KBM-7 (cell line): ENCODE data around the gene CSTPP1.
"Not testable (repeated sequence)": the region's sequence is repeated elsewhere in the genome, so short reads cannot be mapped to it uniquely, and the experiment has no call there.

Experiments
- DNase-seq: peaks from one replicate; pipeline ENCODE4 v3.0.0-alpha.2; 2015
- in situ Hi-C: fragments of 300-500 bp; cut with MboI; formaldehyde crosslinking; loops from 2 replicates; pipeline ENCODE4 v1.14.3; 2020; ENCODE audit warnings: low sequenced_read_pairs, low pct_unique_long_range_greater_than_20kb, mixed read lengths

CSTPP1 gene

GRCh38 chr11:47109051-47109726 is 172.6 kb downstream of the CSTPP1 start:
- in situ Hi-C loops = no loop called here
- no peak for DNase-seq

GRCh38 chr11:47109727-47110246 is 173.2 kb downstream of the CSTPP1 start:
- DNase-seq = no peak
- in situ Hi-C loops = no loop called here

GRCh38 chr11:47111318-47111804 is 174.8 kb downstream of the CSTPP1 start:
- no peak for DNase-seq
- in situ Hi-C loops = no loop called here

GRCh38 chr11:47112941-47113340 is 176.4 kb downstream of the CSTPP1 start:
- in situ Hi-C loops, DNase-seq: not testable (repeated sequence)

- DNase-seq, in situ Hi-C loops: not testable (repeated sequence)
These were observed 182.6 kb downstream of the CSTPP1 start for GRCh38 chr11:47118958-47119688.

GRCh38 chr11:47121056-47121455 is 184.5 kb downstream of the CSTPP1 start:
- DNase-seq = no peak
- in situ Hi-C loops = no loop called here

GRCh38 chr11:47121731-47122130 is 185.2 kb downstream of the CSTPP1 start:
- no peak for DNase-seq
- in situ Hi-C loops = no loop called here

GRCh38 chr11:47123094-47123493 is 186.5 kb downstream of the CSTPP1 start:
- in situ Hi-C loops = no loop called here
- no peak for DNase-seq

- in situ Hi-C loops = no loop called here
- no peak for DNase-seq
These were observed 188.1 kb downstream of the CSTPP1 start for GRCh38 chr11:47124675-47125074.

- in situ Hi-C loops = no loop called here
- DNase-seq = no peak
These were observed 188.5 kb downstream of the CSTPP1 start for GRCh38 chr11:47125083-47125482.

GRCh38 chr11:47127213-47127612 is 190.7 kb downstream of the CSTPP1 start:
- in situ Hi-C loops = no loop called here
- no peak for DNase-seq

GRCh38 chr11:47130543-47130942 is 194.0 kb downstream of the CSTPP1 start:
- in situ Hi-C loops = no loop called here
- DNase-seq = no peak

GRCh38 chr11:47131136-47131535 is 194.6 kb downstream of the CSTPP1 start:
- no peak for DNase-seq
- in situ Hi-C loops = no loop called here

GRCh38 chr11:47132490-47132889 is 195.9 kb downstream of the CSTPP1 start:
- no peak for DNase-seq
- in situ Hi-C loops = no loop called here

GRCh38 chr11:47132981-47133380 is 196.4 kb downstream of the CSTPP1 start:
- in situ Hi-C loops = no loop called here
- DNase-seq = no peak

GRCh38 chr11:47136327-47136726 is 199.8 kb downstream of the CSTPP1 start:
- DNase-seq = no peak
- in situ Hi-C loops = no loop called here

- in situ Hi-C loops = no loop called here
- DNase-seq = no peak
These were observed 200.4 kb downstream of the CSTPP1 start for GRCh38 chr11:47136921-47137320.

- DNase-seq = no peak
- in situ Hi-C loops = no loop called here
These were observed 200.9 kb downstream of the CSTPP1 start for GRCh38 chr11:47137476-47137875.

- in situ Hi-C loops = no loop called here
- no peak for DNase-seq
These were observed 203.3 kb downstream of the CSTPP1 start for GRCh38 chr11:47139878-47140277.

GRCh38 chr11:47143322-47143721 is 206.8 kb downstream of the CSTPP1 start:
- in situ Hi-C loops = no loop called here
- DNase-seq = no peak
